ENCODE measurements around the gene WHRN.

The WHRN gene

DNA sequence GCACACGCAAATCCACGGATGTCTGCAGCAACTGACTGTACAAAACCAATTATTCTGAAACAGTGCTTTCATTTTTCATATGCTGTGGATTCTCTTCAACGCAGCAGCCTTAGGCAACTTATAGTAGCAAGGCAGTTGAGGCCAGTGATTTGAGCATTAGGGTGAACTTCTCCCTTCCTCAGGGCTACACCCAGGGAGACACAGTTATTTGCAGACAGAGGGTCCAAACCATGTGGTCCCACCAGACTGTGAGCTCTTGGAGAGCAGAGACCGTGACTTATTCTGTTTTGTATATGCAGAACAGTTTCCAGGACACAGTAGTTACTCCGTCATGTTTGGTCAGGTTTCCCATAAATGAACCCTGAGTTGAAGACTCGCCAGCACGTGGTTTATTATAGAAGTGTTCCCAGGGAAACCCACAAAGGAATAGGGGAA lies 19.0 kb upstream of the WHRN start:
- no peak for DNase-seq (ENCODE audit: extremely low read depth, low read depth)
- TF ChIP-seq, protein P1, sequence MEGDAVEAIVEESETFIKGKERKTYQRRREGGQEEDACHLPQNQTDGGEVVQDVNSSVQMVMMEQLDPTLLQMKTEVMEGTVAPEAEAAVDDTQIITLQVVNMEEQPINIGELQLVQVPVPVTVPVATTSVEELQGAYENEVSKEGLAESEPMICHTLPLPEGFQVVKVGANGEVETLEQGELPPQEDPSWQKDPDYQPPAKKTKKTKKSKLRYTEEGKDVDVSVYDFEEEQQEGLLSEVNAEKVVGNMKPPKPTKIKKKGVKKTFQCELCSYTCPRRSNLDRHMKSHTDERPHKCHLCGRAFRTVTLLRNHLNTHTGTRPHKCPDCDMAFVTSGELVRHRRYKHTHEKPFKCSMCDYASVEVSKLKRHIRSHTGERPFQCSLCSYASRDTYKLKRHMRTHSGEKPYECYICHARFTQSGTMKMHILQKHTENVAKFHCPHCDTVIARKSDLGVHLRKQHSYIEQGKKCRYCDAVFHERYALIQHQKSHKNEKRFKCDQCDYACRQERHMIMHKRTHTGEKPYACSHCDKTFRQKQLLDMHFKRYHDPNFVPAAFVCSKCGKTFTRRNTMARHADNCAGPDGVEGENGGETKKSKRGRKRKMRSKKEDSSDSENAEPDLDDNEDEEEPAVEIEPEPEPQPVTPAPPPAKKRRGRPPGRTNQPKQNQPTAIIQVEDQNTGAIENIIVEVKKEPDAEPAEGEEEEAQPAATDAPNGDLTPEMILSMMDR (IDR thresholded peaks at IDR 0.05; ENCODE audit: low read depth, low read length): no peak

- no peak for DNase-seq (ENCODE audit: extremely low read depth, low read depth)
- TF ChIP-seq, protein P1 (IDR thresholded peaks at IDR 0.05; ENCODE audit: low read depth, low read length): no peak
These were observed 17.6 kb upstream of the WHRN start for GRCh38 chr9:114522847-114523246.

DNA sequence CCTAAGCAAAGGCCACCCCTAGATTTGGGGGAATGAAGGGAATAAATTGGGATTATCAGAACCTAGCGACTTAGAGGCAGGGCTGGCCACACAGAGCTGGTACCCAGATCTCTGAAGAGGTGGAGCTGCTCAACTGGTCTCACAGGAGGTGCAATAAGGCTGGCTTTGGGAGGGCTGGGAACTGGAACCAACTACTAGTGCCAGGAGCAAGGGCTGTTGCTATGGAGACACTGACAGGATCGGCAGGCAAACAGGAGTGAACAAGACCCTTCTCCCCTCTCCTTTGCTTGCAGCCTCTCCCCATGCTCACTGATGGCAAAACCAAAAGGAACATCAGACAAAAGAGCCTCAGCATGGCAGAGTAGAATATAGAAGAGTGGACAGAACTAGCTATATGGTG lies 17.0 kb upstream of the WHRN start:
- no peak for DNase-seq (ENCODE audit: extremely low read depth, low read depth)
- TF ChIP-seq, protein P1 (IDR thresholded peaks at IDR 0.05; ENCODE audit: low read depth, low read length): no peak

DNA sequence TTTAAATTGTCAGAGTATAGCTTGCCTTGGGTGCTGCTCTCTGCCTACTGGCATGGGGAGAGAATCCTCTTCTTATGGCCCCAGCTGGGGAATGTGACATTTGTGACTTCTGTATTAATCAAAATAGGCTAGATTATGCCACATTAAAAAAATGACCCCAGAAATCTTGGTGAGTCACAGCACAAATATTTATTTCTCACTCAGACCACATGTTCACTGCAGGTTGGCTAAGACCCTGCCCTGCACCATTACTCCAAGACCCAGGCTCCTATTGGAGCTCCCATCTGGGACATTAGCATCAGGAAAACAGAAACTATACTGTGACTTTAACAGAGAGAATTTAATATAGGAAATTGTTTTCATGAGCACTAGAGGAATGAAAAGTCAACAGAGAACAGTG lies 16.6 kb upstream of the WHRN start:
- TF ChIP-seq, protein P1 (IDR thresholded peaks at IDR 0.05; ENCODE audit: low read depth, low read length): no peak
- DNase-seq (ENCODE audit: extremely low read depth, low read depth): no peak

DNA sequence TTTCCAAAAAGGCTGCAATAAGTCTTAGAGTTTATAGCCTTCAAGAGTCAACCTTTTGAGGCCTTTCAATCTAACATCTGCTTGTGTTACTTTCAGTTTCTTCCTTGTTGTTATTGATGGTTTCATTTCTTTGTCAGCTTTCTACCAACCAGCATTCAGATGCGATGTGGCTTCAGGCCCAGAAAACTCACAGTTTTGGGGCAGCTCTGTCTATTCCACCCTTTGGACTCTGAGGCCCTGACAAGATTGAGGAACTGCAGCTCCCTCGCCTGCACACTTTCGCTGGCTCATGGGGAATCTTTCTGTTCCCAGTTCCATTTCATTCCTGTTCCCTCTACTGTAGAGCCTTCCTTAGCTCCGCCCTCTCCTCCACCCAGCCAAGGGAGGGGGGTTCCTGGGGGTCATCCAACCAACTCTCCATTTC lies 13.3 kb upstream of the WHRN start:
- DNase-seq (ENCODE audit: extremely low read depth, low read depth): no peak
- TF ChIP-seq, protein P1 (IDR thresholded peaks at IDR 0.05; ENCODE audit: low read depth, low read length): no peak

DNA sequence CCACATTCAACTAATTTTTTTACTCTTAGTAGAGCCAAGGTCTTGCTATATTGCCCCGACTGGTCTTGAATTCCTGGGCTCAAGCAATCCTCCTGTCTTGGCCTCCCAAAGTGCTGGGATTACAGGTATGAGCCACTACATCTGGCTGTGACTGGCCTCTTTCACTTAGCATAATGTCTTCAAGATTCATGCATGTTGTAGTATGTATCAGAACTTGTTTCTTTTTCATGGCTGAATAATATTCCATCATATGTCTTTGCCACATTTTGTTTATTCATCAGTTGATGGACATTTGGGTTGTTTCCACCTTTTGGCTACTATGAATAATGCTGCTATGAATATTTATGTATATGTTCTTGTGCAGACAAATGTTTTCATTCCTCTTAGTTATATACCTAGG lies 12.8 kb upstream of the WHRN start:
- TF ChIP-seq, protein P1 (IDR thresholded peaks at IDR 0.05; ENCODE audit: low read depth, low read length): no peak

DNA sequence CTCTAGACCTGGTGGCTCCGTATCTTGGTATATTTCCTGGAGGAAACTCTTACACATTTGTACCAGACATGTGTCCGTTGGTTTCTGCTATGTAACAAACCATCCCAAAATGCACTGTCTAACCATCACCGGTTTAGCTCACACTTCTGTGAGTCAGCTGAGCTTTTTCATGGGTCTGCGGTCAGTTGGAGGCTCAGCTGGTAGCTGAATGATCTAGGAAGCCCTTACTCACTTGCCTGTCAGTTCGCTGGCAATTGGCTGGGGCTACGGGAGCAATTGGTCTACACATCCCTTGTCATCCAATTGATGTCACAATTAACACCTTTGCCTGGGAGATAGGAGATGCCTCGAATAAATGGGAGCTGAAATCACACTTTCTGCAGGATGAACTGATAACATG lies 11.6 kb upstream of the WHRN start:
- TF ChIP-seq, protein P1 (IDR thresholded peaks at IDR 0.05; ENCODE audit: low read depth, low read length): no peak
- no peak for DNase-seq (ENCODE audit: extremely low read depth, low read depth)

More for the DNA sequence above, 12.8 kb upstream of the WHRN start:
- no peak for DNase-seq (ENCODE audit: extremely low read depth, low read depth)

Measured in AG09319 (cell line).